GM12892 (cell line): ENCODE measurements around the gene SNX30.

Experiments
- DNase-seq: peaks from one replicate; pipeline ENCODE4 v3.0.0; 2011; ENCODE audit not compliant: insufficient read length
- FAIRE-seq: peaks from 2 replicates; lab custom pipeline; 2011; peaks lifted over from hg19 to GRCh38; lab: Jason Lieb, UNC
- POLR2A ChIP-seq: IDR thresholded peaks from 2 replicates; pipeline ENCODE4 v1.6.1; 2011; ENCODE audit warnings: low read depth, low read length, control low read depth
- POLR2AphosphoS5 ChIP-seq: IDR thresholded peaks from 2 replicates; pipeline ENCODE4 v1.6.1; 2011; ENCODE audit warnings: low read depth, low read length, control low read depth
- TAF1 ChIP-seq: IDR thresholded peaks from 2 replicates; pipeline ENCODE4 v1.6.1; 2011; ENCODE audit warnings: low read depth, mild to moderate bottlenecking, control low read depth, low read length, borderline replicate concordance

SNX30 gene

GRCh38 chr9:112789891-112790774 is 39.6 kb downstream of the SNX30 start:
- no peak for DNase-seq
- no peak for FAIRE-seq
- TF ChIP-seq POLR2A: no peak
- TF ChIP-seq TAF1: no peak
- no peak for TF ChIP-seq POLR2AphosphoS5

DNA sequence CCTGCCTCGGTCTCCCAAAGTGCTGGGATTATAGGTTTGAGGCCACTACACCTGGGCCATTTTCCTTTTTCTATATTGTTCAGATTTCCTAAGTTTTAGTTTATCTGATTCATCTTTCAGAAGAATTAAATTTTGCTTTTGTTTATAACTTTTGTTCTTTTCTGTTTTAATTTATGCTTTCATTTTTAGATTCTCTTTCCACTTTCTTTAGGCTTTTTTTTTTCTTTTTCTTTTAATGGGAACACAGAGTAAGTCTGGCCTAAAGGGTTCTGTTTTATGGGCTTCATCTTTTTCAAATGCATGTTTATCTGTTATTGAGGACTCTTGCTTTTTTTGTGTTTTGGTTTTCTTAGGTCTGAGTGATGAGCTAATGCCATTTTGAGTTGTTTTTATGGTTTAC is 42.1 kb downstream of the SNX30 start:
- no peak for TF ChIP-seq TAF1
- FAIRE-seq (no peak), DNase-seq (no peak)

DNA sequence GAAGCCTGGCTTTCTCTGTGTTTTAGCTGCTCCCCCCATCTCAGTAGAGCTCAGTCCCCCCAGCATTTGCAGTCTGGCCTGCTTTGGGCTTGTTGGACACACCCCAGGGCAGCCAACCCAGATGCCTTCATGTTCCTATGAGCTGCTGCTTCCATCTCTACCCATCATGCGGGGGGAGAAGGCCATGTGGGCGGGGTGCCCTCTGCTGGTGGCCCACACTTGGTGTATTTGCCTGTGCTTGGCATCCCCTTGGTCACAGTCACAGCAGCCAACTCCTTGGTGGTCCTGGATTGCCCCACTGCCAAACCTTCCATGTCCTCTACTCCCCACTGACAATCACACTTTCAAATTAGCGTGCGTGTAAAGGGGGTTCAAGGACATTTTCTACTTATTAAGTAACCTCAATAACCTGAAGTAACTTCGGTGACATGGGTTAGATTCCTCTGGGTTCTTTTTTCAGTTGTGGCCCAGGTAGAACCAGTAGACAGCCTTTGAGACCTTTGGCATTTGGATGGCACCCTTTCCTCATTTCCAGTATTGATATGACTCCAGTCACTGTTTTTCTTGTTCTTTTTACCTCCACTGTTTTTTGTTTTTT is 42.8 kb downstream of the SNX30 start:
- FAIRE-seq (peak; percentile 93), DNase-seq (peak; percentile 46)
- no peak for TF ChIP-seq POLR2A
- no peak for TF ChIP-seq TAF1

DNA sequence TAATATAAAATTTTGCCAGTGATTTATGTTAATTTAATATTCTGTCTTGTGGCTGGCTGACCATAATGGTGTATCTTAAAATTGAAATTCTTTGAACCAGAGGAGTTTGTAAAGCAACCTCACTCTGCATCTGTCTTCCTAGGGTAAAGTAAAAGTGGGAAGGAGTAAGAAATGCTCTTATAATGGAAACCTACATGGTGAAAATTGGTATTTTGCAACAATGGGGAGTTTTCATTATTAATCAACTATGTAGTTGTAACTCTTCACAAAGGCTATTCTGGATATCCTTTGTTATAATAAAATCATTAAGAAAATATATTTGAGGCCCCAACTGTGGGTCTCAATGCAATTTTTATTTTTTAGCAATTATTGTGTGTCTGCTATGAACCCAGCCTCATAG is 44.2 kb downstream of the SNX30 start:
- FAIRE-seq (no peak), DNase-seq (no peak)
- TF ChIP-seq POLR2AphosphoS5: no peak
- TF ChIP-seq POLR2A: no peak
- no peak for TF ChIP-seq TAF1

DNA sequence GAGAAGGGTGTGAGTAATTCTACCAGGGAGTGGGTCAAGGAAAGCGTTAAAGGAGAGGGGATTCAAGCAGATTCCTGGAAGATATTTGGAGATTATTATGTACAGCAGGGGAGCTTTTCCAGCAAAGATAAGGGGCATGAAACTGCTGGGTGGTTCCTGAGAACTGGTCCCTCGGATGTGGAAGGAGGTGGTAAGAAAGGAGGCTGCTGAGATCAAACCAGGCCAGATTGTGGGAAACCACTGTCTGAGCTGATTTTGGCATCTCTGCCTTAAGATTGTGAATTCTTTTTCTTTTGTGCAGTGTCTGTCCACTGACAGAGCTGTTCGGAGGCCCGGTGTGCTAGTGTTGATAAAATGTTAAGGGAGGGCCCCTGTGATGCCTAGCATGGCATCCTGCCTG is 45.4 kb downstream of the SNX30 start:
- FAIRE-seq (no peak), DNase-seq (no peak)
- TF ChIP-seq TAF1: no peak
- TF ChIP-seq POLR2AphosphoS5: no peak
- no peak for TF ChIP-seq POLR2A

DNA sequence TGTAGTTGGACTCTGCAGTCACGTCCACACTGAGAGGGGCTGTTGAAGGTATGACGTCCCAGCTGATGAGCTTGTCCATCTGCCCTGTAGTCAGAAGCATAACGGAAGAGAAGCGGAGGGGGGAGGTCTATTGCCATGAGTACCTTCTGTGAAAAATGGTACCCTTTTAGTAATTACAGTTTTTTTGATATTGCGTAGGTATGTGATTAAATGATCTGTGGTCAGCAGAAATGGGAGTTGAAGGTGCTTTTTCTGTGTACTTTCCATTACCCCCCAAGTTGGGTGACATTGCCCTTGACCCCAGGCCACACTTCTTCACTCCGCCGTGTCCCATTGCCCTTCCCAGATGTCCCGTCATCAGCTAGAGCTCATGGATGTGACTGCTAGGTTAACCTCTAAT is 45.9 kb downstream of the SNX30 start:
- FAIRE-seq: no peak
- no peak for TF ChIP-seq POLR2AphosphoS5
- no peak for TF ChIP-seq POLR2A
- no peak for TF ChIP-seq TAF1
- no peak for DNase-seq

- DNase-seq (peak; percentile 49), FAIRE-seq (peak; percentile 95)
- TF ChIP-seq POLR2A: no peak
- no peak for TF ChIP-seq POLR2AphosphoS5
- TF ChIP-seq TAF1: no peak
These were observed 58.8 kb downstream of the SNX30 start for GRCh38 chr9:112809351-112809848.

DNA sequence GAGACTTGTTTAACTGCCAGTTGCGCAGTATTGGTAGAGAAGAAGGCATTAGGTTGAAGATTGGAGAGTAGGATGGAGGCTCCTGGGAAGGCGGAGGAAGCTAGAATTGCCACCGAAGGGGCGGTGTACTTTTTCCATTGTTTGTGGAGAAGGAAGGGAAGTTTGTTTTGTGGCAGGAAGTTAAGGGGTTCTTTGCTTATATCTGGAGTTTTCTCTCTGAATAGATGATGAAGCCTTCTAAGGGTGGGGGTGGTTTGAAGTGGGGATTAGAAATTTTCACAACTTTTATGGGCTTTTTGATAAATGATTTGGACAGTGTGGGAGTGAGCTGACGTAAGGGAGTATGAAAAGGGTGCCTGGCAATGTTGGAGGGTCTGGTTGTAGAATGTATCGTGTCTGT is 59.3 kb downstream of the SNX30 start:
- DNase-seq: no peak
- FAIRE-seq: no peak

DNA sequence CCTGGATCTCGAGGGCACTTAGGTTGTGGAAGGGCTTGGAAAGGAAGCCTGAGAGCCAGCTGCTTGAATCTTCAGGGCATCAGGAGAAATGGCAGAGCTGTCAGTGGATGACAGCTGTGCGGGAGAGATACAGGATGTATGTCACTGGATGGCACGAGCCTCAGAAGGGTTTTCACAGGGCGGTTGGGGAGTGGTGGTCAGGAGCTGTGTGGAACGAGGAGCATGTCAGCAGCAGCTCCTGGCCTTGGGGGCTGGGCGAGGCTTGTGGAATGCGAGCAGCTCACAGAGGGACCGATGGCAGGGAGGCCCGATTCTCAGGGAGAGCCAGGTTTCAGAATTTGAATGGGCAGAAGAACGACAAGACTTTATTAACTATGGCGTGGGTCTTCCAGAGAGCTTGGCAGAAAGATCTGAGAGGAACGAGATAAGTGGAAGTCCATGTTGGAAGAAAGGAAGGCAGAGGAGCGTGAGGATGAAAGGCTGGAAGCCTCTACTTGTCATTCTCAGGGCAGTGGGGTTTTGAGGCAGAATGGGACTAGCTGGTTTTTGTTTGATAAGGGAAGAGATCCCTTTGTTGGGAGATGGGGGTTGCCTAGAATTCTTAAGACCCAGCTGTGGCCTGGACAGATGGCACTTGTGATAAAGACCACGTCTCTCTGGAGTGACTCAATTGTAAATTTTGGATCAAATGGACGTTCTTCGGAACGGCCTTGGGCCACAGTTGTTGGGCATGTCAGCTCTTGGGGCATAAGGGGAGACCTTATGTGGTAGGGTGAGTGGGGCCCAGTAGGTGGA is 60.3 kb downstream of the SNX30 start:
- DNase-seq (no peak), FAIRE-seq (no peak)
- TF ChIP-seq POLR2A (no peak), POLR2AphosphoS5 (no peak), TAF1 (no peak)

More for the DNA sequence above, 59.3 kb downstream of the SNX30 start:
- TF ChIP-seq POLR2A: no peak
- no peak for TF ChIP-seq POLR2AphosphoS5
- TF ChIP-seq TAF1: no peak

DNA sequence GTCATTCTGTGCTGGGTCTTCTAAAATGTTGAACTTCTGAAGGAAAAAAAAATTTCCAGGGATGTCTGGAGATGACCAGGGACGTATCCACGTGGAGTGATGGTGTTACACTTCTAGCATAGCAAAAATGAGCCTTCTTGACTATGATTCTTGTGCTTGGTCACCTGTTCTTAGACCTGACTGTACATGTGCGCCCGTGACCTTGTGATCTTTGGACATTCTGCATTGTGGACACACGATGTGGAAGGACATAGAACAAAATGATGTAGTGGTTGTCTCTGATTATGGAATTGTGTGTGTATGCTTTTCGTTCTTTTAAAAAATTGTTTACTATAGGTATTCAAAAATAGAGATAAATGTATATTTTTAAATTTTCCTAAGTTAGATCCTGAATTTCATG is 61.0 kb downstream of the SNX30 start:
- DNase-seq: no peak
- no peak for FAIRE-seq
- TF ChIP-seq POLR2AphosphoS5 (no peak), TAF1 (no peak), POLR2A (no peak)

DNA sequence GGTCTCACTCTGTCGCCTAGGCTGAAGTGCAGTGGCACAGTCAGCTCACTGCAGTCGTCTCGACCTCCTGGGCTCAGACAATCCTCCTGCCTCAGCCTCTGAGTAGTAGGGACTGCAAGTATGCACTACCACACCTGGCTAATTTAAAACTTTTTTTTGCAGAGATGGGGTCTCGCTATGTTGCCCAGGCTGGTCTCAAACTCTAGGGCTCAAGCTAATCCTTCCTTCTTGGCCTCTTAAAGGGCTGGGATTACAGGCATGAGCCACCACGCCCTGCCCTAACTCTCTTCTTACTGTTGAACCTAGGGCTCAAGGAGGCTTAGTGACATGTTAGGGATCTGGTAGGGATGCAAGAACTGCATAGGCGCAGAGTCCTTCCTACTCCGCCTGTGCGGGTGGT is 65.3 kb downstream of the SNX30 start:
- TF ChIP-seq TAF1: no peak
- no peak for TF ChIP-seq POLR2A
- DNase-seq (no peak), FAIRE-seq (no peak)

- TF ChIP-seq POLR2A (no peak), TAF1 (no peak), POLR2AphosphoS5 (no peak)
- DNase-seq (no peak), FAIRE-seq (no peak)
These were observed 67.3 kb downstream of the SNX30 start for GRCh38 chr9:112817860-112818203.
